ENCODE measurements around the gene SLC25A29.
A peak's percentile ranks its signal among the peaks of the same experiment; 100 is the strongest.
"Not testable (repeated sequence)": the region's sequence is repeated elsewhere in the genome, so short reads cannot be mapped to it uniquely, and the experiment has no call there.

The SLC25A29 gene

DNA sequence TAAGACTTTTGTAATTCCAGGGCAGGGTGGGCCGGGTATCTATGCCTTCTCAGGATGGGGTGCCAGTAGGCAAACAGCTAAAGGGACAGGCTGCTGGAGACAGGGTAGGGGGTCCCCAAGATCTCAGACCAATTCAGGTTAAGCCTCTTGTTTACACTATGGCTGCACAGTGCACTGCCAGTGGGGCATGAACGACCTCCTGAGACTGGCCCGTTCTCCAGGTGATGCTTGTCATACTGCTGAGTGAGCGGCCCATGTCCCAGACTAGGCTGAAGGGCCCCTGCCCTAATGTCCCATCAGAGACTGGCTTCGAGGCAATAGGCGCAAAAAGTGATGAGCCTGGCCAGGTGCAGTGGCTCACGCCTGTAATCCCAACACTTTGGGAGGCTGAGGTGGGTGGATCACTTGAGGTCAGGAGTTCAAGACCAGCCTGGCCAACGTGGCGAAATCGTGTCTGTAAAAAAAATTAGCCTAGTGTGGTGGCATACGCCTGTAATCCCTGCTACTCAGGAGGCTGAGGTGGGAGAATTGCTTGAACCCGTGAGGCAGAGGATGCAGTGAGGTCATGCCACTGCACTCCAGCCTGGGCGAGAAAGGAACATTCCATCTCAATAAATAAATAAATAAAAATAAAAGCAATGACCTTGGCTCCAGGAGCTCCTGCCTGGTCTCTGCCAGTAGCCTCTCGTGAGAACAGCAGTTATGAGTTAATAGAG is 12.6 kb downstream of the SLC25A29 start:
- DNase-seq (ENCODE audit: low read depth), result no peak

DNA sequence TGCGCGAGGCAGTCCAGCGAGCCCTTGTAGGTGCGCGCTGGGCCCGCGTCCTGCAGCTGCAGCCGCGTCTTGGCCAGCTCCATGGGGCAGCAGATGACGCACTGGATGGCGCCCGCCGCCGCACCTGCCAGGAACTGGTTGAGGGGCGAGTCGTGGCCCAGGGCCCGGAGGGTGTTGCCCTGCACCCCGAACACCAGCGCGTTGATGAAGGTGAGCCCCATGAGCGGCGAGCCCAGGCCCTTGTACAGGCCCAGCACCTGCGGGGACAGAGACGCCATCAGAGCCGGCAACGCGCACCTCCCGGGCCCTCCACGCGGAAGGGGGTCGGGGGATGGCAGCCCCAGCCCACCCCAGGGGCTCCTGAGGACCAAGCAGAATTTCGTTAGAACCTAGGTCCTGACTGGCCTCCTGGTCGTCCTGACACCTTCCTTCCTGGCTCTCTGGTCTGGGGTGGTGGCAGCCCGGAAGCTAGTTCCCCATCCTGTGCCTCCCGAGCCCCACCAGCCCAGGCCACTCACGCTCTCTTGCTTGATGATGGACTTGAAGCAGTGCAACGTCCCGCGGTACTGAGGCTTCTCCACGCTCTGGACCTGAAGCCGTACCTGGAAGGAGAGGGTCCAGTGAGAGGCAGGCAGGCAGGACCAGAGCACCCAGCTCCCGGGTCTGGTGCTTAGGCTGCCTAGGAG is 13.3 kb downstream of the SLC25A29 start:
- no peak for DNase-seq (ENCODE audit: low read depth)

- DNase-seq (ENCODE audit: low read depth), result no peak
Observed at GRCh38 chr14:100292301-100292775, 13.9 kb downstream of the SLC25A29 start.

DNA sequence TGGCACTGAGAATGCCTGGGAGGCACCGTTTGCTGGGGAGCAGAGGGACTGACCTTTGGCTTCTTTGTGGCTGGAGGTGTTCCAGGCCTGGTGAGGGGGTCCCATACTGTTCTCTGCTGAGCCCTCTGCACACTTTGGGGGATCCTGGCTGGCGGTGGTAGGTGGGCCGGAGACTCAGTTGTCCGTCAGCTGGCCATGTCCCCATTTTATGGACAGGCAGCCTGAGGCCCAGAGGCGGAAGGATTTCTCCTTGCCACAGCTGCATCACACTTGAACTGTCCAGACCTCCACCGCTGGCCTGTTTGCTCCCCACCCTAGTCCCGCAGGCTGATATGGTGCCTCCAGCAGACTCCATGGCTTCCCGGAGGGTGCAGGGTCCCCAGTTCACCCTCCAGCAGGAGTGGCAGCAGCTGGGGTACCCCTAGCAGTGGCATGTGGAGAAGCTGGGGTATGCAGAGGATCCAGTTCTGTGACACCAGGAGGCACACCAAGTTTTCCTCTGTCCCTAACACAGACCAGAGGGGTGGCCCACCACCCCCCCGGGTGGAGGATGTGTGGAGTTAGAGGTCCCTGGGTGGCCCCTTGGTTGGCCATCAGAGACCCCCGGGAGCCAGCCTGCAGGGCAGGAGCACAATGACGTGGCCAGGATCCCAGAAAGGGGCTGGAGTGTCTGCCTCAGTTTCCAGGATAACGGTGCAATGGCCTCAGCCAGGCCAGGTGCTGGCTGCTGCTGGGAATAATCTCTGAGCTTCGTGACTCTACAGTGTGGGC is 14.8 kb downstream of the SLC25A29 start:
- DNase-seq (ENCODE audit: low read depth), result no peak

GRCh38 chr14:100290607-100291304 is 15.5 kb downstream of the SLC25A29 start:
- no peak for DNase-seq (ENCODE audit: low read depth)

DNA sequence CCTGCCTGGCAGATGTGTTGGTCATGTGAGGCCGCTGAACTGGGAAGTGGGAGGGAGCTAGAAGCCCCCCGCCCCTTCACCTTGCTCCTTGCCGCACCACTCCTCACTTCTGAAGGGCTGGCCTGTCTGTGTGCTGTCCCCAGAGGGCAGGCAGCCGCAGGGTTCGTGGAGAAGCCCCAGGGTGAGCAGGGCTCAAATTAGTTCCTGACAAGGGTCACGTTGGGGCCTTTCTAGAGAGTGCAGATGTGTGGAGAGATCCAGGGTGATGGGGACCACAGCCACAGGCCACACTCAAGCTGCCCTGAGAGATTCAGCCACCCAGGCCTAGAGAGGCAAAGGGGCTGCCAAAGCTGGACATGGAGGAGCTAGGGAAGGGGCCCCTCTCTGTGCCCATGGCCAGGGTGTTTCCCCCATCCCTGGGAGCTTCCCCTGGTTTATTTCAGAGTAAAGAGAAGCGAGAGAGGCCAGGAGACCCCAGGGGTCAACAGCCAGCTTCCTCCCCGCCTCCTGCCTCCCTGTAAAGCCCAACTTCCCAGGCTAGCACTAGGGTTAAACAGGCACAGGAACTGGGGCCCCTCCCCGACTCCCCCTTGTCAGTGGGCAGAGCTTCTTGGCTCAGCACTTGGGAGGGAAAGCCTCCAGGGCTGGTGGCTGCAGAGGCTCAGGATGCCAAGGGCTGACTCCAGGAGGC is 16.2 kb downstream of the SLC25A29 start:
- DNase-seq (ENCODE audit: low read depth), result no peak

DNA sequence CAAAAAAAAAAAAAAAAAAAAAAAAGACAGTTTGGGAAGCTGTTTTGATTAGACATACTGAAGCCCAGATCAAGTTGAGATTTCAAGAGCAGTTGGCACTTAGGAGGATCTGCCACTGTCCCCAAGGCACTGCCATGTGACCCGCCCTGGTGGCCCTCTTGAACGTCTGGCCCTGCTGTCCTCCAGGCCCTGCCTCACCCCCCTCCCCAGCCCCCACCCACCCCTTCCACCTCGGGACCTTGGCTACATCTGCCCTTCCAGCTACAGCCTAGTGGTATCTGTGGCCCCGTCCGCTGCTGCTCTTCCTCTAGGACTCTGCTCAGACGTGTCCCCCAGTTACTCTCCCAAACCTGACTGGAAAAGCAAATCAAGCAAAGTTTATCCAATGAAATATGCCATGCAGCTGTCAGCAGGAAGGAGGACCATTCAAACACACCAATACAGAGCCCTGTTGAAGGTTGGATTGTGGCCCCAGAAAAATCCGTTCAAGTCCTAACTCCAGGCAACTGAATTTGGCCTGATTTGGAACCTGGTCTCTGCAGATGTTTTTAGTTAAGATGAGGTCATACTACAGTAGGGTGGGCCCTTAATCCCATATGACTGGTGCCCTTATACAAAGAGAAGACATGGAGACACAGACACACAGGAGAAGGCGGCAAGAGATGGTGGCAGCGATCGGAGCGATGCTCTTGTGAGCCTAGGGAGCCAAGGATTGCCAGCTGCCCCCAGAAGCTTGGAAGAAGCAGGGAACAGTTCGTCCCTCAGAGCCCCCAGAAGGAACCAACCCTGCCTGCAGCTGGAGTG is 17.7 kb downstream of the SLC25A29 start:
- no peak for DNase-seq (ENCODE audit: low read depth)

- not testable (repeated sequence) for DNase-seq (ENCODE audit: low read depth)
Observed at GRCh38 chr14:100287998-100288295, 18.3 kb downstream of the SLC25A29 start.

DNA sequence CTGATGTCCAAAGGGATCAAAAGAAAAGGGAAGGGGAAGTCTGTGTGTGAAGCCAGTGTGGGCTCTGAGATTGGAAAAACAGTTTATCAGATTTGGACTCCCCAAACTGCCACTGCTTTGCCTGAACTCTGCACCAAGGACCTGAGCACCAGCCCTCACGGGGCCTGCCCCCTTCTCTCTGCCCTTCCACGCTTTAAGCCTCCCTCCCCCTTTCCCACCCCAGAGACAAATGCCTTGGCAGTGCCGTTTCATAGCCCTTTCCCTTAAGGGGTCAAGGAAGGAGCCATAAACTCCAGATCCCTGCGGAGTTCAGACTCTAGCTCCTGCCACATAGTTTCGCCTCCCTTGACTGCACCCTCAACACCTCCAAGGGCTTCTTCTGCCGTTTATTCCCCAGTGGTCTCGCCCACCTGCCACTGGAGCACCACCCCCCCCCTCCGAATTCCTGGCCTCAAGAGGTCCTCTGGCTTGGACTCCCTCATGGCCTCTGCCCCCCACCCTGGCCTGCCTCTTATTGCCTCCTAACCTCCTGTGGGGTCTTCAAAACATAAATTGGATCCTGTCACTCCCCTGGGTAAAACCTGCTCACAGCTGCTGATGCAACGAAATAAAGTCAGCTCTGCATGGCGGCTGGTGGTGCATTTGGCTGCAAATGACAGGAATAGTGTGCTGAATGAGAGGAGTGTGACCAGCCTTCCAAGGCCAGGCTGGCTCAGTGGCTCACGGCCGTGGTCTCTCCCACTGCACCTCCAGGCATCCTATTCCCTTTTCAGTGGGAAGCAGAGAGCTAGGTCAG is 18.8 kb downstream of the SLC25A29 start:
- no peak for DNase-seq (ENCODE audit: low read depth)

DNA sequence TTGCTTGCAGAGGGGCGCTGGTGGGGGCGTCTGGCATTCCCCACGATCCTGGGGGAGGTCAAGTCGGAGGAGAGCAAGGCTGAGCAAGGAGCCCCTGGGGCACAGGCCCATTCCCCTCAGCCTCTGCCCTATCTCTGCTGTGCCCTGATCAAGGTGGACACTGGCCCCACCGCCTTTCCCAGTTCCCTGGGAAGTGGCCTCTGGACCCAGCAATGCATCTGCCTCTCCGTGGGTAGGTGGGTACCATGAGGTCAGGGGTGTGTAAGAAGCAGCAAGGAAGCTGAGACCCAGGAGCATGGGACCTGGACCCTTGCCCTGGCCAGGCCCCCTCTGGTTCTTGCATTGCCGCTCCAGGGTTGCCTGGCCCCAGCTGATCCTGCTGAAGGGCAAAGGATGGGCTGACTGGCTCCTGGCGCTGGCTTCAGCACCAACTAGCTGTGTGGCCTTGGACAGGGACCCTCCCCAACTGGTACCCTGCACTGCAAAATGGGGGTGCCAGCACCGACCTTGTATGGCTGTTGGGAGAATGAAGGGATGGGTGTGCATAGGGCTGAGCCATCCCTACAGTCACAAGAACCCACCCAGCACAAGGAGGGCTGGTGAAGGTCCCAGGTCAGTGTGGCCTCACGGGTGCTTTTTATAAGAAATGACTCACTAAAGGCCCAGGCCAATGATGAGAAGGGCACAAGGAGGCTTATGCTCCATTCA is 19.6 kb downstream of the SLC25A29 start:
- no peak for DNase-seq (ENCODE audit: low read depth)

GRCh38 chr14:100285913-100286400 is 20.3 kb downstream of the SLC25A29 start:
- no peak for DNase-seq (ENCODE audit: low read depth)

GRCh38 chr14:100285021-100285912 is 21.0 kb downstream of the SLC25A29 start:
- DNase-seq (ENCODE audit: low read depth), result peak; percentile 65

DNA sequence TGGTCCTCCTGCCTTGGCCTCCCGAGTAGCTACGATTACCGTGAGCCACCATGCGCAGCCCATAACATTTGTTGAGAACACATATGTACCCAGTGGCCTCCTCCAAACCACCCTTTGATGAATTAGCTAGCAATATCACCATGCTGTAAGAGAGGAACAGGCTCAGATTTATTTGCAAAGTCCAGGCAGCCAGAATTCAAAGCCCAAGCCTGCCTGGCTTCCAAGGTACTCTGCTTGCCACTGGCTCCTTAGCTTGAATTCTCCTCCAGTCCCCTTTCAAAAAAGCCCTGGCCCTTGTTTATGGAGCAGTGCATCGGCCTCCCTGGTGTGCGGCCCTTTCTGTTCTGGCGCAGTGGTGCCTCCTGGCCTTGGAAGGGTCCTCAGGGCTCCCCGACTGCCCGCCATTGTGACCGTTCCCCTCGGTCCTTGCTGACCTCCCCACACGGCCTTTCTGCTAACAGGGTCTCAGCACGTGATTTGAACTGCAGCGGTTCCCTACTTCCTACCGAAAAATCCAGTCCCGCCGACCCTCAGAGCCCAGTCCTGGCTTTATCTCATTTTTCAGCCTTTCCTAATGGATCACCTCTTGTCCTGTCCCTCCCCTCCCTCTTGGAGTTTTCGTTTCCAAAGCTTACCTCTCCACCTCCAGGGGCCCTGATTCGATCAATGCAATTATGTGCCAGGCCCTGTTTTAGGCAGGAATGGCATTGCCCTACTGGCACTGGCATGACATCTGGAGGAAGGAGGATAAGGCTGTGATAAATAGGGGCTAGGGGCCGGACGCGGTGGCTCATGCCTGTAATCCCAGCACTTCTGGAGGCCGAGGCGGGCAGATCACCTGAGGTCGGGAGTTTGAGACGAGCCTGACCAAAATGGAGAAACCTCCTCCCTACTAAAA is 22.0 kb downstream of the SLC25A29 start:
- no peak for DNase-seq (ENCODE audit: low read depth)

DNA sequence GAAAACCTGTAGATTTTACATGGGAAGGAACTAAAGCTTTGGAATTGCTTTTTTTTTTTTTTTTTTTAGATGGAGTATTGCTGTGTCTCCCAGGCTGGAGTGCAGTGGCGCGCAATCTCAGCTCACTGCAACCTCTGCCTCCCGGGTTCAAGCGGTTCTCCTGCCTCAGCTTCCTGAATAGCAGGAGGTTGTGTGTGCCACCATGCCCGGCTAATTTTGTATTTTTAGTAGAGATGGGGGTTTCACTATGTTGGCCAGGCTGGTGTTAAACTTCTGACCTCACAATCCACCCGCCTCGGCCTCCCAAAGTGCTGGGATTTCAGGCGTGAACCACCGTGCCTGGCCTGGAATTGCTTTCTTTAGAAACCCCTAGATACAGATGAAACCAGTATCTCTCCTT is 22.8 kb downstream of the SLC25A29 start:
- not testable (repeated sequence) for DNase-seq (ENCODE audit: low read depth)

GRCh38 chr14:100282766-100283419 is 23.4 kb downstream of the SLC25A29 start:
- no peak for DNase-seq (ENCODE audit: low read depth)

DNA sequence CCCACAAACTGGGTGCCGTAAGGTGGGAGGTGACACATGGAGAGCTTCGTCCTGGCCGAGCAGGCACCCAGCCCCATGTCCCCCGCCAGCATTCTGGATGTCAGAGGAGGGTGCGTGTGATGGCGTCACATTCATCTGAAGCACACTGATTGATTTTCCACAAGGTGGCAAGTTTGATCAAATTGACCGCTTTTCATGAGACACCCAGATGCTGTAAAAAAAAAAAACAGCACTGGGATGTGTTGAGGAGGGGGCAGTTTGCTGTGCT is 24.2 kb downstream of the SLC25A29 start:
- no peak for DNase-seq (ENCODE audit: low read depth)
